GM23338 (cell line): ENCODE data around the gene FOXI1.

Experiments
- CREB1 ChIP-seq: fragments of 250-450 bp; sonication (Bioruptor Pico); IDR thresholded peaks from 2 replicates; pipeline ENCODE4 v1.5.0; 2020; ENCODE audit warnings: low read depth, mild to moderate bottlenecking, moderate library complexity
- CTCF ChIP-seq, 2 experiments: fragments of 200-600 bp in 1 of 2; sonication (generic) in 1 of 2; conservative IDR thresholded peaks; 2 replicates each; pipeline versions ENCODE4 v1.5.1 to v1.6.1; 2016 to 2017; ENCODE audit warnings: antibody characterized with exemption in 2 of 2, low read depth in 2 of 2, mild to moderate bottlenecking in 2 of 2, moderate library complexity in 1 of 2
- ETS1 ChIP-seq: IDR thresholded peaks from 2 replicates; pipeline ENCODE4 v1.6.1; 2016; ENCODE audit warnings: antibody characterized with exemption
- EZH2 ChIP-seq: fragments of 200-600 bp; sonication (generic); IDR thresholded peaks from one replicate; pipeline ENCODE4 v1.8.0; 2017; ENCODE audit warnings: antibody characterized with exemption, mild to moderate bottlenecking, low read depth; ENCODE audit not compliant: unreplicated experiment
- EZH2phosphoT487 ChIP-seq: fragments of 200-600 bp; sonication (generic); IDR thresholded peaks from one replicate; pipeline ENCODE4 v1.8.1; 2018; ENCODE audit warnings: antibody characterized with exemption; ENCODE audit not compliant: unreplicated experiment
- JUNB ChIP-seq: IDR thresholded peaks from one replicate; pipeline ENCODE4 v1.6.1; 2016; ENCODE audit warnings: antibody characterized with exemption; ENCODE audit not compliant: unreplicated experiment
- POLR2AphosphoS5 ChIP-seq: IDR thresholded peaks from 2 replicates; pipeline ENCODE4 v1.6.1; 2016; ENCODE audit warnings: antibody characterized with exemption, low read depth
- REST ChIP-seq: IDR thresholded peaks from one replicate; pipeline ENCODE4 v1.6.1; 2018; ENCODE audit warnings: antibody characterized with exemption; ENCODE audit not compliant: unreplicated experiment
- STAT1 ChIP-seq: IDR thresholded peaks from one replicate; pipeline ENCODE4 v1.6.1; 2016; ENCODE audit warnings: antibody characterized with exemption; ENCODE audit not compliant: unreplicated experiment
- ZNF114 ChIP-seq: fragments of 250-450 bp; sonication (Bioruptor Pico); IDR thresholded peaks from 2 replicates; pipeline ENCODE4 v1.5.0; 2020; ENCODE audit warnings: mild to moderate bottlenecking, moderate library complexity

GRCh38 chr5:170141636-170142035 lies 35.9 kb downstream of the FOXI1 start:
- no peak for TF ChIP-seq CTCF (conservative IDR thresholded peaks at IDR 0.05; ENCODE audit: low read depth in 2 of 2)
- no peak for TF ChIP-seq REST
- no peak for TF ChIP-seq EZH2phosphoT487
- TF ChIP-seq EZH2: no peak
- TF ChIP-seq STAT1: no peak
- TF ChIP-seq POLR2AphosphoS5: no peak
- no peak for TF ChIP-seq ETS1
- TF ChIP-seq JUNB: no peak
- TF ChIP-seq ZNF114 (CRISPR knock-in tag): no peak
- no peak for TF ChIP-seq CREB1 (CRISPR knock-in tag)
